HG03045 (cell line): ENCODE results near the gene PCED1B.
"Not testable (repeated sequence)": the region's sequence is repeated elsewhere in the genome, so short reads cannot be mapped to it uniquely, and the experiment has no call there.

Source experiments
- ATAC-seq: cut with Tn5 transposase; IDR thresholded peaks from one replicate; pipeline ENCODE4 v1.9.1; 2021; ENCODE audit warnings: mild to moderate bottlenecking, moderate library complexity; ENCODE audit not compliant: unreplicated experiment

The PCED1B gene

GRCh38 chr12:47268501-47269454, 189.4 kb downstream of the PCED1B start:
- peak; percentile 62 for ATAC-seq

GRCh38 chr12:47269916-47270315, 190.5 kb downstream of the PCED1B start:
- no peak for ATAC-seq

- no peak for ATAC-seq
Observed at GRCh38 chr12:47270782-47271664, 191.6 kb downstream of the PCED1B start.

GRCh38 chr12:47271800-47272239, 192.4 kb downstream of the PCED1B start:
- ATAC-seq = no peak

GRCh38 chr12:47272412-47273190, 193.2 kb downstream of the PCED1B start:
- no peak for ATAC-seq

GRCh38 chr12:47273191-47273626, 193.8 kb downstream of the PCED1B start:
- no peak for ATAC-seq

- no peak for ATAC-seq
Observed at GRCh38 chr12:47274760-47275159, 195.3 kb downstream of the PCED1B start.

GRCh38 chr12:47276253-47276620, 196.8 kb downstream of the PCED1B start:
- no peak for ATAC-seq

- ATAC-seq = peak; percentile 90
Observed at GRCh38 chr12:47276621-47277309, 197.3 kb downstream of the PCED1B start.

- no peak for ATAC-seq
Observed at GRCh38 chr12:47277972-47278448, 198.6 kb downstream of the PCED1B start.

GRCh38 chr12:47279758-47280157, 200.3 kb downstream of the PCED1B start:
- ATAC-seq = not testable (repeated sequence)

GRCh38 chr12:47280543-47281300, 201.3 kb downstream of the PCED1B start:
- ATAC-seq = no peak

- ATAC-seq = no peak
Observed at GRCh38 chr12:47281667-47282171, 202.3 kb downstream of the PCED1B start.

- ATAC-seq = no peak
Observed at GRCh38 chr12:47282206-47282605, 202.8 kb downstream of the PCED1B start.
